Immature natural killer cell (primary cell): ENCODE measurements around the gene LARP7. TPM values are rescaled to one million over a fixed set of nuclear protein-coding genes. Genes with fewer than 3 reads are reported as not detected.

Experiments
- polyA plus RNA-seq, 3 donors: library from polyadenylated mRNA; unstranded; fragments of 300-500 nt; fragmentation: Illumina TruSeq; gene quantifications; one replicate each; pipeline ENCODE4 v1.2.3, GENCODE V29; 2021

LARP7 gene
- polyA plus RNA-seq, 3 donors from 2014 or later, result 21.8 to 47.9 (median 29.2) TPM

Other genes starting within 250 kb of the LARP7 start
- not detected for gene NEUROG2, start 121.0 kb upstream of the LARP7 start, polyA plus RNA-seq
- 1 to 10 TPM; 2.0 to 3.7 (median 3.0) TPM for gene ZGRF1, start 234 bp upstream of the LARP7 start, polyA plus RNA-seq